PC-9 (cell line): Measurements from ENCODE around the gene TPRG1L. TPM values are rescaled to one million over a fixed set of nuclear protein-coding genes. Genes with fewer than 3 reads are reported as not detected.

Experiments used
- BruUV-seq: library from RNA; stranded (reverse); fragments of 400-500 nt; replicated peaks from 2 replicates; lab custom pipeline; 2021; lab: Mats Ljungman, UMichigan
- CTCF ChIA-PET: fragments of 300-600 bp; sonication (Branson Sonifier 250); formaldehyde crosslinking; loops from one replicate; lab custom pipeline; 2022; ENCODE audit warnings: antibody characterized with exemption; lab: Charles Lee
- POLR2A ChIA-PET: fragments of 300-600 bp; sonication (Branson Sonifier 250); formaldehyde crosslinking; loops from one replicate; lab custom pipeline; 2022; ENCODE audit warnings: antibody characterized with exemption; ENCODE audit not compliant: unreplicated experiment; lab: Charles Lee
- DNase-seq, 2 experiments: peaks; one replicate each; pipeline versions ENCODE4 v3.0.0 to v3.0.0-alpha.2; 2015 to 2022; ENCODE audit warnings: mixed read lengths in 1 of 2
- H2AFZ ChIP-seq: fragments of 200-600 bp; sonication (generic); 2 replicates; pipeline ENCODE4 v1.8.1; 2017; ENCODE audit warnings: antibody characterized with exemption
- H3F3A ChIP-seq: fragments of 200-600 bp; sonication (generic); 2 replicates; pipeline ENCODE4 v1.8.1; 2017; ENCODE audit warnings: antibody characterized with exemption, mild to moderate bottlenecking, low read depth; ENCODE audit not compliant: insufficient read depth
- H3K27ac ChIP-seq: fragments of 200-600 bp; sonication (generic); 2 replicates; pipeline ENCODE4 v1.6.1; 2016; ENCODE audit warnings: mixed run types
- H3K27me3 ChIP-seq: fragments of 200-600 bp; sonication (generic); 2 replicates; pipeline ENCODE4 v1.6.1; 2016; ENCODE audit warnings: low read depth, mixed run types; ENCODE audit not compliant: insufficient read depth
- H3K36me3 ChIP-seq: fragments of 200-600 bp; sonication (generic); 2 replicates; pipeline ENCODE4 v1.6.1; 2016; ENCODE audit warnings: low read depth, mixed run types
- H3K4me1 ChIP-seq: fragments of 200-600 bp; sonication (generic); replicated peaks from 2 replicates; pipeline ENCODE4 v1.6.1; 2016; ENCODE audit warnings: mixed run types; ENCODE audit not compliant: insufficient read depth
- H3K4me2 ChIP-seq: fragments of 200-600 bp; sonication (generic); 2 replicates; pipeline ENCODE4 v1.6.1; 2017; ENCODE audit warnings: mixed run types
- H3K4me3 ChIP-seq: fragments of 200-600 bp; sonication (generic); 2 replicates; pipeline ENCODE4 v1.6.1; 2016; ENCODE audit warnings: mixed run types
- H3K79me2 ChIP-seq: fragments of 200-600 bp; sonication (generic); 2 replicates; pipeline ENCODE4 v1.6.1; 2017; ENCODE audit warnings: low read depth, mixed run types
- H3K9me2 ChIP-seq: fragments of 200-600 bp; sonication (generic); 2 replicates; pipeline ENCODE4 v1.8.1; 2017; ENCODE audit warnings: mild to moderate bottlenecking; ENCODE audit not compliant: insufficient read depth
- H3K9me3 ChIP-seq: fragments of 200-600 bp; sonication (generic); 2 replicates; pipeline ENCODE4 v1.8.1; 2016; ENCODE audit warnings: low read depth; ENCODE audit not compliant: insufficient read depth
- H4K20me1 ChIP-seq: fragments of 200-600 bp; sonication (generic); 2 replicates; pipeline ENCODE4 v1.8.1; 2017; ENCODE audit not compliant: insufficient read depth
- CTCF ChIP-seq: fragments of 200-600 bp; sonication (generic); conservative IDR thresholded peaks from 2 replicates; pipeline ENCODE4 v1.6.1; 2017; ENCODE audit warnings: mixed run types, antibody characterized with exemption, mild to moderate bottlenecking, moderate library complexity
- EZH2 ChIP-seq: fragments of 200-600 bp; sonication (generic); IDR thresholded peaks from 2 replicates; pipeline ENCODE4 v1.8.0; 2017; ENCODE audit warnings: antibody characterized with exemption, low read depth
- intact Hi-C: fragments of 100-400 bp; cut with micrococcal nuclease; formaldehyde crosslinking; loops from one replicate; pipeline ENCODE4 v1.10.0; 2022; ENCODE audit not compliant: unreplicated experiment
- total RNA-seq: library from RNA; stranded (reverse); gene quantifications from 2 replicates; pipeline ENCODE4 v1.2.3, GENCODE V29; 2021

Gene TPRG1L
- total RNA-seq, 1 experiment from 2014 or later = 41.4 TPM

GRCh38 chr1:3657096-3657475 lies 32.3 kb downstream of the TPRG1L start:
- H3K27me3 ChIP-seq = peaks cover 83% of the 10 kb centered on the region
- no peaks in the 10 kb centered on the region for H3K36me3 ChIP-seq
- H2AFZ ChIP-seq = no peak overlapping the region
- no peak overlapping the region for H3K27ac ChIP-seq
- H3K9me2 ChIP-seq = no peaks in the 10 kb centered on the region
- DNase-seq = no peak
- H4K20me1 ChIP-seq = no peaks in the 10 kb centered on the region; the same call in 1 of the 2 replicates
- intact Hi-C loops = no loop called here
- H3K4me2 ChIP-seq = no peak overlapping the region
- ChIA-PET CTCF (no interaction called here), POLR2A (no interaction called here)
- no peaks in the 10 kb centered on the region for H3K79me2 ChIP-seq
- no peak overlapping the region for H3K4me3 ChIP-seq
- BruUV-seq = no TSS peak
- H3F3A ChIP-seq = peaks cover 5% of the 10 kb centered on the region; the same call in 1 of the 2 replicates
- TF ChIP-seq EZH2 (no peak), CTCF (no peak)
- no peaks in the 10 kb centered on the region for H3K9me3 ChIP-seq
- no peaks in the 10 kb centered on the region for H3K4me1 ChIP-seq

DNA sequence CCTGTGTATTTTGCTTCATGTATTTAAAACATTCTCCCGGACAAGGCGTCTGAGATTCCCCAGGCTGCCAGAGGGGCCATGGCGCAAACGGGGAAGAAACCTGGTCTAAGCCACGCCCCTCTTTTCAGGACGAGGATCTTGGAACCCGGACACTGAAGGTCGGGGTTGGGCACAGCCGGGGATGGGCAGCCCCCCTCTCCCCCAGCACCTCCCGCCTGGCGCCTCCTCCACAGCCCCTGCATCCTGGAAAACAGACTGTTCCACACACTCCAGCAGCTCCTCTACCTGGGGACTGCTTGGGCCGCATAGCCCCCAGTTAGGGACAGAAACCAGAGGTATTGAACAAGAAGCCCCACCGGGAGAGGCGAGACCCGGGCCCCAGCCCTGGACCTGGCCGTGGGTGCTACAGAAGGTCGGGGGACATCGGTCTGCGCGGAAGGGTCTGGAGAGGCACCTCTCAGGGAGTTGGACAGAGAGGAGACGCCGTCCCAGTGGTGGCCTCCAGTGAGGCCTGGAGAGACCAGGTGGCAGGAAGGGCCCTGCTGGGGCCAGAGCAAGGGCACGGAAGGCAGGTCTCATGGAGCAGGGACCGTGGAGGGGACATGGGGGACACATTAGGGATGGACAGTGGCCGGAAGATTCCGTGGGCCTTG lies 32.9 kb downstream of the TPRG1L start:
- H2AFZ ChIP-seq = no peak overlapping the region
- no peak overlapping the region for H3K27ac ChIP-seq
- no peaks in the 10 kb centered on the region for H3K36me3 ChIP-seq
- H4K20me1 ChIP-seq = no peaks in the 10 kb centered on the region; the same call in 1 of the 2 replicates
- intact Hi-C loops = no loop called here
- no peaks in the 10 kb centered on the region for H3K9me2 ChIP-seq
- no peak overlapping the region for H3K4me2 ChIP-seq
- TF ChIP-seq EZH2 = no peak
- TF ChIP-seq CTCF = no peak
- ChIA-PET CTCF (no interaction called here), POLR2A (no interaction called here)
- peaks cover 78% of the 10 kb centered on the region for H3K27me3 ChIP-seq
- no peaks in the 10 kb centered on the region for H3K79me2 ChIP-seq
- DNase-seq = no peak
- BruUV-seq = no TSS peak
- no peaks in the 10 kb centered on the region for H3K9me3 ChIP-seq
- H3K4me3 ChIP-seq = no peak overlapping the region
- no peaks in the 10 kb centered on the region for H3K4me1 ChIP-seq
- H3F3A ChIP-seq = peaks cover 5% of the 10 kb centered on the region; the same call in 1 of the 2 replicates

GRCh38 chr1:3658231-3658615 lies 33.4 kb downstream of the TPRG1L start:
- Histone ChIP-seq H3K9me2 (no peaks in the 10 kb centered on the region), H3K4me3 (no peak overlapping the region), H3K4me1 (no peaks in the 10 kb centered on the region), H3K9me3 (no peaks in the 10 kb centered on the region), H3K4me2 (no peak overlapping the region), H3K79me2 (no peaks in the 10 kb centered on the region), H2AFZ (no peak overlapping the region), H3K27ac (no peak overlapping the region), H3K27me3 (peaks cover 77% of the 10 kb centered on the region), H3F3A (peaks cover 7% of the 10 kb centered on the region; the same call in 1 of the 2 replicates), H4K20me1 (no peaks in the 10 kb centered on the region; the same call in 1 of the 2 replicates), H3K36me3 (no peaks in the 10 kb centered on the region)
- intact Hi-C loops = no loop called here
- CTCF ChIA-PET = no interaction called here
- no peak for DNase-seq
- POLR2A ChIA-PET = no interaction called here
- TF ChIP-seq CTCF (no peak), EZH2 (no peak)
- no TSS peak for BruUV-seq
